Epithelial cell of esophagus (primary cell): Measurements from ENCODE around the gene HLA-DPA1.

Source experiments
- DNase-seq: peaks from one replicate; pipeline ENCODE4 v3.0.0; 2010; ENCODE audit warnings: low read depth
- H3K4me3 ChIP-seq: 2 replicates; pipeline ENCODE4 v1.5.1; 2011; ENCODE audit warnings: mild to moderate bottlenecking, low read length, control low read depth
- TF ChIP-seq, protein P1 (sequence below): IDR thresholded peaks from 2 replicates; pipeline ENCODE4 v1.5.1; 2011; ENCODE audit warnings: low read depth, mild to moderate bottlenecking, low read length, control low read depth, inconsistent platforms; ENCODE audit not compliant: insufficient read depth; ENCODE audit errors: missing control alignments

Gene HLA-DPA1

DNA sequence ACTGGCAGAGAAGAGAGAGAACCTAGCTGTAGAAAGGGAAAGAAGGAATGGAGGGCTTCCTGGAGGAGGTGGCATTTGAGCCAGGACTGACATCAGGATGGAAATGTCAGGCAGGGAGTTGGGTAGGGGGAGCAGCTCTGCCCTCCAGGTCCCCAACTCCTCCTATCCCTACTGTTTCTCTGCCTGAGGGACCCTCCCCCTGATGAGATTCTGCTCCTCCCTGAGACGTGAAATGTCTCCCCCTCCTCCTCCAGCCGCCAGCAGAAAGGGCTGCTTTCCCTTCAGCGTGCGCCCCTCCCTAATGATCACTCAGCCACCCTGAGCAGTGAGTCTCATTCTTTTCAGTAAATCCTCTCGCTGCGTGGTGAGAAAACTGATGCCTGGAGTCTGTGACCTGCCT, 43.0 kb upstream of the HLA-DPA1 start:
- no peak for DNase-seq
- no peak overlapping the region for H3K4me3 ChIP-seq
- TF ChIP-seq, protein P1, sequence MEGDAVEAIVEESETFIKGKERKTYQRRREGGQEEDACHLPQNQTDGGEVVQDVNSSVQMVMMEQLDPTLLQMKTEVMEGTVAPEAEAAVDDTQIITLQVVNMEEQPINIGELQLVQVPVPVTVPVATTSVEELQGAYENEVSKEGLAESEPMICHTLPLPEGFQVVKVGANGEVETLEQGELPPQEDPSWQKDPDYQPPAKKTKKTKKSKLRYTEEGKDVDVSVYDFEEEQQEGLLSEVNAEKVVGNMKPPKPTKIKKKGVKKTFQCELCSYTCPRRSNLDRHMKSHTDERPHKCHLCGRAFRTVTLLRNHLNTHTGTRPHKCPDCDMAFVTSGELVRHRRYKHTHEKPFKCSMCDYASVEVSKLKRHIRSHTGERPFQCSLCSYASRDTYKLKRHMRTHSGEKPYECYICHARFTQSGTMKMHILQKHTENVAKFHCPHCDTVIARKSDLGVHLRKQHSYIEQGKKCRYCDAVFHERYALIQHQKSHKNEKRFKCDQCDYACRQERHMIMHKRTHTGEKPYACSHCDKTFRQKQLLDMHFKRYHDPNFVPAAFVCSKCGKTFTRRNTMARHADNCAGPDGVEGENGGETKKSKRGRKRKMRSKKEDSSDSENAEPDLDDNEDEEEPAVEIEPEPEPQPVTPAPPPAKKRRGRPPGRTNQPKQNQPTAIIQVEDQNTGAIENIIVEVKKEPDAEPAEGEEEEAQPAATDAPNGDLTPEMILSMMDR: no peak

DNA sequence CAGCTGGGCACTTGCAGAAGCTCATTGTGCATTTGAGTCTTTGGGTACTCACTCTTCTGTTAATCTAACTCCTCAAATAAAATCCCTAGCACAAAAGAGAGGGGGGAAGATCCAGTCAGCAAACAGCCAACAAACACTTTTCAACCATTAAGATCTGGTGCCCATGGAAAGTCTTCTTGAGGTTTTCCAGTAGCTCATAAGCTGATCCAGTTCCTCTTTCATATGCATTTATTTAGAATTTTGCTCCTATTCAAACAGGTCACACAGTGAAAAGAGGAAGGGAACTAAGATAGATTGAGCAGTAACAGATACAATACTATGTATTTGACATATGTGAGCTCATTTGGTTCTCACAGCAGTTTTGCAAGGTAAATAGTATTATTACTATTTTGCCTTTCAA, 41.0 kb upstream of the HLA-DPA1 start:
- DNase-seq: no peak
- TF ChIP-seq, protein P1: no peak
- H3K4me3 ChIP-seq: no peak overlapping the region

DNA sequence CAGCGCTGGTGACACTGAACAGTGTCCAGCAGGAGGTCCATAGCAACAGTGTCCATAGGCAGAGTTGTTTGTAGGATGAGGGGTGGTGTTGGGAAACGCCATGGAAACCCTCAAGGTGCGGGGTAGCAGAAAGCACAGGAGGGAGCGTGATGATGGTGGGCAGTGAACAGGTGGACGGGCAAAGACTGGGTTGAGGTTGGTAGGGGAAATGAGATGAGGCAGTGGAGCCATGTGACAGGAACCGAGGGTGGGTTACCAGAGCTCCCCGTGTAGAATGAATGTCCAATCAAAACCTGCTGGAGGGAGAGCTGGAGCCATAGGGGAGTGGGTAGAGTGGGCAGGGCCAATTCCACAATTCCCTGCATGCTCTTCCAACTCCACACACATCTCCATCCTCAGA, 40.3 kb upstream of the HLA-DPA1 start:
- TF ChIP-seq, protein P1: no peak

DNA sequence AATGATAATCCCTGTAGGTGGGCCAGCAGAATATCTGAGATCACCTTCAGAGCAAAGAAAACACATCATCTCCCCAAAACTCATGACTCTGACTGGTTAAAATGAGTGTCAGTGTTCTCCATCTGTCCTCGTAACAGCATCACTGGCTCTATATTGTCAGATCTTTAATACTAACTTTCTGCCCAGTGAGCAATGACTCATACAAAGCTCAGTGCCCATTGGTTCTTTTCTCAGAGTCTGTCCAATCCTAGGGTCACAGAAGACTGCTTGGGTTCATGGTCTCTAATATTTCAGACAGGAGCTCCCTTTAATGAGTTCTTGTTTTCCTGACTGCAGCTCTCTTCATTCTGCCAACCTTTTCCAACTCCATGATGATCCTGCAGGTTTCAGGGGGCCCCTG, 38.7 kb upstream of the HLA-DPA1 start:
- TF ChIP-seq, protein P1: no peak
- H3K4me3 ChIP-seq: no peak overlapping the region
- DNase-seq: peak; percentile 66

More for the DNA sequence above, 40.3 kb upstream of the HLA-DPA1 start:
- no peak for DNase-seq
- no peak overlapping the region for H3K4me3 ChIP-seq

DNA sequence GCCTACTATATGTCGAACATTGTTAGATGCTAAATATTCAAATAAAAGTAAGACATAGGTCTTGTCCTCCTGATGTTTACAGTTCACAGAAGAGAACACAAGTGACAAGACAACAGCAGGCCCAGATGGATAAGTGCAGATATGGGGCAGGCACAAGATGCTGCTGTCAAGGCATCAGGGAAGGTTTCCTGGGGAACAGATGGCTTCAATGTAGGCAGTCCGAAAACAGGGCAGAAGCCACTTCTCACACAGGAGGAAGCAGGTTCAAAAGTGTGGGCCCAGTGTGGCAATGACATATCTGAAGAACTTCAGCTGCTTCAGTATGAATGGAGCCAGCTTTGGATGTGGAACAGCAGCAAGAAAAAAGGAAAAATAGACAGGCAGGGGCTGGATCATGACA, 34.9 kb upstream of the HLA-DPA1 start:
- H3K4me3 ChIP-seq: no peak overlapping the region
- DNase-seq: no peak
- TF ChIP-seq, protein P1: no peak

DNA sequence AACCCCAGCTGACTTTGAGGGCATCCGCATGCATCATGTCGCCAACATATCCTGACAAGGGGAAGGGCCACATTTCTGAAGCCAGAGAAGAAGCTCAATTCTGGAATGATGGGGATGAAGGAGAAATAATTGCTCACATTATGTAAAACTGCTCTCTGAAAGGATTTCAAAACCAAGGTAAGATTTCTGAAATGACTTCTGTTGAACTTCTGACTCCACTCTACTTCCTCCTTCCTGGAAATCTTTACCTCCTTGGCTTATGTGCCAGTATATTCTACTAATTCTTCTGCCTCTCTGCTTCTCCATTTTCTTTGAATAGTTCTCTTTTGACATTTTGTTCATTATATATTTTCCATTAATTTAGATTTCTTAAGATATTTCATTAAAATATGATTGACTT, 34.2 kb upstream of the HLA-DPA1 start:
- no peak for DNase-seq
- no peak overlapping the region for H3K4me3 ChIP-seq
- TF ChIP-seq, protein P1: no peak
